Measurements from ENCODE around the gene CXorf65.

Gene CXorf65

DNA sequence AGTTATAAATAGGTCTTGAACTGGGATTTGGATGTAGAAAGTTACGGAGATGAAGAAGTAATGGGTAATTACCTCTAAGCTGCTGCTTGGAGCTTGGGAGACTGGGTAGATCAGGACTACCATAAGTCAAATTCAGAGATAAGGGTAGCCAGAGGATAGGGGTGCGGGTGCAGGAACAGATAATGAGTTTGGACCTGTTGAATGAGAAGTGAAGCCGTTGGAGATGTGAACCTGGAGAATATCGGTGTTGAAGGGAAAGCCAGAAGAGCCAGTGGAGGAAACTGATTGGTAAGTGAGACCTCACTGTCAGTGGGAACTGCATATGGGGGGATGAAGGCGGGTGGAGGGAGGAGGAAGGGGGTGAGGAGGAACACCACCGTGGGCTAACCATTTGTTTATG is 11.5 kb downstream of the CXorf65 start:
- Histone ChIP-seq H3K9me3 (ENCODE audit: control extremely low read depth in 1 of 5, control insufficient read depth in 4 of 5, insufficient read depth in 2 of 5, low read depth in 1 of 5, low read length in 4 of 5) (no peaks in the 10 kb centered on the region), H3K4me3 (ENCODE audit: control insufficient read depth in 1 of 7, extremely low read depth in 1 of 7, insufficient read depth in 4 of 7, low read depth in 2 of 7, low read length in 6 of 7) (peak overlapping the region in 6 of 7 experiments; percentile 60 to 79 (median 68)), H3K27me3 (replicated peaks in 2 of 5; ENCODE audit: control insufficient read depth in 4 of 5, insufficient read depth in 5 of 5, low read length in 4 of 5) (peaks cover 0 to 12% (median 0%) of the 10 kb centered on the region in 5 experiments), H3K4me1 (ENCODE audit: control extremely low read depth in 1 of 4, control insufficient read depth in 4 of 4, insufficient read depth in 4 of 4, low read length in 3 of 4) (peaks cover 0 to 27% (median 17%) of the 10 kb centered on the region in 4 experiments), H3K36me3 (ENCODE audit: control insufficient read depth in 4 of 4, insufficient read depth in 4 of 4, low read length in 3 of 4) (no peaks in the 10 kb centered on the region), H3K27ac (ENCODE audit: insufficient read depth in 1 of 2, low read depth in 1 of 2, low read length in 2 of 2, poor library complexity in 1 of 2, severe bottlenecking in 2 of 2) (no peak overlapping the region)
- CTCF ChIA-PET: no interaction called here
- WGBS (ENCODE audit: insufficient coverage): 54% methylated on average over 4 of the region's 6 CpGs
- POLR2A ChIA-PET: interaction anchor here (1.5 kb wide), 1 partner anchor 27 kb away, joined by 4 read pairs; the partner anchor contains the start of gene SNX12
- DNase-seq: no peak

- Histone ChIP-seq H3K27me3 (replicated peaks in 2 of 5; ENCODE audit: control insufficient read depth in 4 of 5, insufficient read depth in 5 of 5, low read length in 4 of 5) (peaks cover 0 to 8% (median 0%) of the 10 kb centered on the region in 5 experiments), H3K36me3 (ENCODE audit: control insufficient read depth in 4 of 4, insufficient read depth in 4 of 4, low read length in 3 of 4) (no peaks in the 10 kb centered on the region), H3K4me1 (ENCODE audit: control extremely low read depth in 1 of 4, control insufficient read depth in 4 of 4, insufficient read depth in 4 of 4, low read length in 3 of 4) (peaks cover 0 to 8% (median 5%) of the 10 kb centered on the region in 4 experiments), H3K4me3 (ENCODE audit: control insufficient read depth in 1 of 7, extremely low read depth in 1 of 7, insufficient read depth in 4 of 7, low read depth in 2 of 7, low read length in 6 of 7) (no peak overlapping the region), H3K9me3 (ENCODE audit: control extremely low read depth in 1 of 5, control insufficient read depth in 4 of 5, insufficient read depth in 2 of 5, low read depth in 1 of 5, low read length in 4 of 5) (no peaks in the 10 kb centered on the region), H3K27ac (ENCODE audit: insufficient read depth in 1 of 2, low read depth in 1 of 2, low read length in 2 of 2, poor library complexity in 1 of 2, severe bottlenecking in 2 of 2) (no peak overlapping the region)
- CTCF ChIA-PET: no interaction called here
- no peak for DNase-seq
- POLR2A ChIA-PET: no interaction called here
- WGBS (ENCODE audit: insufficient coverage): 57% methylated on average over 2 of the region's 5 CpGs
Measured at GRCh38 chrX:71091263-71091662, 15.3 kb downstream of the CXorf65 start.

DNA sequence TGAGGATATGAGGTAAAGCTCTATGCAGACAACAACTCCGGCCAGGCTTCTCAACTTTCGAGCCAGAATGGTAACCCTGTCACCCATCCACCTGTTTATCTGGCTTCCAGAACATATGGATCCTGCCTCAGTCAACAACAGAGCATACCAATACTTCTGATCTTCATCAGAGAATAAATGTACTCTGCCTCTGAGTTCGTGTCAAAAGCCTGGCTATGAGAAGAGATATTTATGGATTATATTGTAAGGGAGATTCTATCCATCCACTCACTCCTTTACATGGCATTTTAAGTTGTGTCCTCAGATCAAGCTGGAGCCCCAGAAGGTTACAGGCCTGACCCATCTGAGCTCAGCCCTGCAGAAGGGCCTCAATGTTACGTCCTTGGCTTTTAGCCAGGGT is 20.6 kb downstream of the CXorf65 start:
- ChIA-PET CTCF (interaction anchor here (0.9 kb wide), 1 partner anchor 45 kb away, joined by 3 read pairs; no protein-coding TSS in a partner anchor), POLR2A (no interaction called here)
- no peaks in the 10 kb centered on the region for H3K27me3 ChIP-seq (replicated peaks in 2 of 5; ENCODE audit: control insufficient read depth in 4 of 5, insufficient read depth in 5 of 5, low read length in 4 of 5)
- H3K36me3 ChIP-seq (ENCODE audit: control insufficient read depth in 4 of 4, insufficient read depth in 4 of 4, low read length in 3 of 4): no peaks in the 10 kb centered on the region
- 60% methylated on average over 1 of the region's 4 CpGs for WGBS (ENCODE audit: insufficient coverage)
- no peaks in the 10 kb centered on the region for H3K9me3 ChIP-seq (ENCODE audit: control extremely low read depth in 1 of 5, control insufficient read depth in 4 of 5, insufficient read depth in 2 of 5, low read depth in 1 of 5, low read length in 4 of 5)
- H3K4me1 ChIP-seq (ENCODE audit: control extremely low read depth in 1 of 4, control insufficient read depth in 4 of 4, insufficient read depth in 4 of 4, low read length in 3 of 4): no peaks in the 10 kb centered on the region
- H3K27ac ChIP-seq (ENCODE audit: insufficient read depth in 1 of 2, low read depth in 1 of 2, low read length in 2 of 2, poor library complexity in 1 of 2, severe bottlenecking in 2 of 2): no peak overlapping the region
- H3K4me3 ChIP-seq (ENCODE audit: control insufficient read depth in 1 of 7, extremely low read depth in 1 of 7, insufficient read depth in 4 of 7, low read depth in 2 of 7, low read length in 6 of 7): no peak overlapping the region
- no peak for DNase-seq

DNA sequence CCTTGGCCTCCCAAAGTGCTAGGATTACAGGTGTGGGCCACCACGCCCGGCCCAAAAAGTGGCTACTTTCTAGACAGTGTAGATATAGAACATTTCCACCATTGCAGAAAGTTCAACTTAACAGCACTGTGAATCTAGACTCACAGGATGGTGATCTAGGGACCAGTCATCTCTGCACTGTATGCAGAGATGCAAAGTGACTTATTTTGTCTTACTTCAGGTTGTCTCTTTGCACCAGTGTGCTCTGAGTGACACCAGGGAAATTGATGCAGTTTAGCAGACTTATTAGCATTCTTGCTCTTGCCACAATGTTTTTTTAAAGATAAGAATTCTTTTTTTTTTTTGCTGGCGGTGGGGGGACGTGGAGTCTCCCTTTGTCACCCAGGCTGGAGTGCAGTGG is 23.7 kb downstream of the CXorf65 start:
- CTCF ChIA-PET: no interaction called here
- WGBS (ENCODE audit: insufficient coverage): 96% methylated on average over 4 of the region's 4 CpGs
- H3K9me3 ChIP-seq (ENCODE audit: control extremely low read depth in 1 of 5, control insufficient read depth in 4 of 5, insufficient read depth in 2 of 5, low read depth in 1 of 5, low read length in 4 of 5): no peaks in the 10 kb centered on the region
- POLR2A ChIA-PET: no interaction called here
- no peaks in the 10 kb centered on the region for H3K36me3 ChIP-seq (ENCODE audit: control insufficient read depth in 4 of 4, insufficient read depth in 4 of 4, low read length in 3 of 4)
- no peak overlapping the region for H3K27ac ChIP-seq (ENCODE audit: insufficient read depth in 1 of 2, low read depth in 1 of 2, low read length in 2 of 2, poor library complexity in 1 of 2, severe bottlenecking in 2 of 2)
- no peak for DNase-seq
- no peak overlapping the region for H3K4me3 ChIP-seq (ENCODE audit: control insufficient read depth in 1 of 7, extremely low read depth in 1 of 7, insufficient read depth in 4 of 7, low read depth in 2 of 7, low read length in 6 of 7)
- no peaks in the 10 kb centered on the region for H3K27me3 ChIP-seq (replicated peaks in 2 of 5; ENCODE audit: control insufficient read depth in 4 of 5, insufficient read depth in 5 of 5, low read length in 4 of 5)
- no peaks in the 10 kb centered on the region for H3K4me1 ChIP-seq (ENCODE audit: control extremely low read depth in 1 of 4, control insufficient read depth in 4 of 4, insufficient read depth in 4 of 4, low read length in 3 of 4)

GRCh38 chrX:71082124-71082647 is 24.4 kb downstream of the CXorf65 start:
- ChIA-PET CTCF (no interaction called here), POLR2A (no interaction called here)
- Histone ChIP-seq H3K9me3 (ENCODE audit: control extremely low read depth in 1 of 5, control insufficient read depth in 4 of 5, insufficient read depth in 2 of 5, low read depth in 1 of 5, low read length in 4 of 5) (no peaks in the 10 kb centered on the region), H3K4me1 (ENCODE audit: control extremely low read depth in 1 of 4, control insufficient read depth in 4 of 4, insufficient read depth in 4 of 4, low read length in 3 of 4) (no peaks in the 10 kb centered on the region), H3K27ac (ENCODE audit: insufficient read depth in 1 of 2, low read depth in 1 of 2, low read length in 2 of 2, poor library complexity in 1 of 2, severe bottlenecking in 2 of 2) (no peak overlapping the region), H3K36me3 (ENCODE audit: control insufficient read depth in 4 of 4, insufficient read depth in 4 of 4, low read length in 3 of 4) (no peaks in the 10 kb centered on the region), H3K4me3 (ENCODE audit: control insufficient read depth in 1 of 7, extremely low read depth in 1 of 7, insufficient read depth in 4 of 7, low read depth in 2 of 7, low read length in 6 of 7) (no peak overlapping the region), H3K27me3 (replicated peaks in 2 of 5; ENCODE audit: control insufficient read depth in 4 of 5, insufficient read depth in 5 of 5, low read length in 4 of 5) (no peaks in the 10 kb centered on the region)
- WGBS (ENCODE audit: insufficient coverage): 100% methylated on average over 3 of the region's 5 CpGs
- DNase-seq: no peak

- no peaks in the 10 kb centered on the region for H3K27me3 ChIP-seq (replicated peaks in 2 of 5; ENCODE audit: control insufficient read depth in 4 of 5, insufficient read depth in 5 of 5, low read length in 4 of 5)
- no peaks in the 10 kb centered on the region for H3K36me3 ChIP-seq (ENCODE audit: control insufficient read depth in 4 of 4, insufficient read depth in 4 of 4, low read length in 3 of 4)
- WGBS (ENCODE audit: insufficient coverage): 93% methylated on average over 3 of the region's 3 CpGs
- H3K9me3 ChIP-seq (ENCODE audit: control extremely low read depth in 1 of 5, control insufficient read depth in 4 of 5, insufficient read depth in 2 of 5, low read depth in 1 of 5, low read length in 4 of 5): no peaks in the 10 kb centered on the region
- H3K4me3 ChIP-seq (ENCODE audit: control insufficient read depth in 1 of 7, extremely low read depth in 1 of 7, insufficient read depth in 4 of 7, low read depth in 2 of 7, low read length in 6 of 7): no peak overlapping the region
- ChIA-PET CTCF (interaction anchor here (0.5 kb wide), 1 partner anchor 9 kb away, joined by 3 read pairs; no protein-coding TSS in a partner anchor), POLR2A (no interaction called here)
- H3K27ac ChIP-seq (ENCODE audit: insufficient read depth in 1 of 2, low read depth in 1 of 2, low read length in 2 of 2, poor library complexity in 1 of 2, severe bottlenecking in 2 of 2): no peak overlapping the region
- no peaks in the 10 kb centered on the region for H3K4me1 ChIP-seq (ENCODE audit: control extremely low read depth in 1 of 4, control insufficient read depth in 4 of 4, insufficient read depth in 4 of 4, low read length in 3 of 4)
- no peak for DNase-seq
Measured at GRCh38 chrX:71081330-71082123, 25.0 kb downstream of the CXorf65 start.

GRCh38 chrX:71070531-71070930 is 36.0 kb downstream of the CXorf65 start:
- CTCF ChIA-PET: no interaction called here
- no peak overlapping the region for H3K4me3 ChIP-seq (ENCODE audit: control insufficient read depth in 1 of 7, extremely low read depth in 1 of 7, insufficient read depth in 4 of 7, low read depth in 2 of 7, low read length in 6 of 7)
- no peaks in the 10 kb centered on the region for H3K36me3 ChIP-seq (ENCODE audit: control insufficient read depth in 4 of 4, insufficient read depth in 4 of 4, low read length in 3 of 4)
- H3K4me1 ChIP-seq (ENCODE audit: control extremely low read depth in 1 of 4, control insufficient read depth in 4 of 4, insufficient read depth in 4 of 4, low read length in 3 of 4): peaks cover 2 to 10% (median 6%) of the 10 kb centered on the region in 4 experiments
- 90% methylated on average over 4 of the region's 5 CpGs for WGBS (ENCODE audit: insufficient coverage)
- no peak overlapping the region for H3K27ac ChIP-seq (ENCODE audit: insufficient read depth in 1 of 2, low read depth in 1 of 2, low read length in 2 of 2, poor library complexity in 1 of 2, severe bottlenecking in 2 of 2)
- H3K27me3 ChIP-seq (replicated peaks in 2 of 5; ENCODE audit: control insufficient read depth in 4 of 5, insufficient read depth in 5 of 5, low read length in 4 of 5): peaks cover 0 to 5% (median 0%) of the 10 kb centered on the region in 5 experiments
- DNase-seq: no peak
- no peaks in the 10 kb centered on the region for H3K9me3 ChIP-seq (ENCODE audit: control extremely low read depth in 1 of 5, control insufficient read depth in 4 of 5, insufficient read depth in 2 of 5, low read depth in 1 of 5, low read length in 4 of 5)
- POLR2A ChIA-PET: no interaction called here

All from common myeloid progenitor, CD34-positive (primary cell).